Gastrocnemius medialis (tissue), 4 donors: ENCODE measurements around the gene DUXB.

Experiments
- CTCF ChIP-seq, 5 experiments: fragments of 450-650 bp in 3 of 5; fragments of 200-600 bp in 2 of 5; sonication (generic) in 2 of 5; IDR thresholded peaks in 4 of 5; conservative IDR thresholded peaks in 1 of 5; 1 replicate in 4 of 5; 2 replicates in 1 of 5; pipeline ENCODE4 v1.5.1; 2016 to 2019; ENCODE audit warnings: antibody characterized with exemption in 5 of 5, mild to moderate bottlenecking in 3 of 5, moderate library complexity in 3 of 5
- POLR2A ChIP-seq, 2 donors: fragments of 450-650 bp; IDR thresholded peaks; one replicate each; pipeline ENCODE4 v1.6.1; 2017; ENCODE audit warnings: antibody characterized with exemption in 2 of 2, mild to moderate bottlenecking in 2 of 2, moderate library complexity in 2 of 2

DNA sequence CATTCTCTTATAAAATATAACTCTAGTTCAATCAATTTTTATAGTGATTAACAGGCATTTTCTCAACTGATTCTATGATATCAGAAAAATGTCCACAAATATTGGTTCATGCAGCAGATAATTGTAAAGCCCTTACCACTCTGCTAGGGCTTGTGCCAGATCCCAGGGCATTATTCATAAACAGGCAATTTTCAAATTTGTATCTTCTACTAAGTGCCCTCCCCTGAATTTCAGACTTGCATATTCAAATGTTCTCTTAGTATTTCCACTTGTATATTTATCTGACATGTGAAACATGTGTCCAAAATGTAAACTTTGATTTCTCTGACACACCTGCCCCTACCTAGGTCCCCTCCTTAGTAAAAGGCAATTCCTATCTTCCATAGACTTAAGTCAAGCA is 33.8 kb downstream of the DUXB start:
- no peak for TF ChIP-seq CTCF (IDR thresholded peaks at IDR 0.05 in 4 of 5, conservative IDR thresholded peaks at IDR 0.05 in 1 of 5)
- no peak for TF ChIP-seq POLR2A (IDR thresholded peaks at IDR 0.05)
